ENCODE results near the gene FKBP1A. TPM values are rescaled to one million over a fixed set of nuclear protein-coding genes. Genes with fewer than 3 reads are reported as not detected.

FKBP1A gene
- total and polyA plus RNA-seq, 2 donors from 2014 or later, result 220 to 260 TPM

GRCh38 chr20:1377984-1378734 is 14.7 kb downstream of the FKBP1A start:
- no peaks in the 10 kb centered on the region for H3K27me3 ChIP-seq (ENCODE audit: control insufficient read depth, insufficient read depth, low read length)
- intact Hi-C loops (cut with DNase I), result no loop called here
- DNase-seq (no peak), FAIRE-seq (no peak)
- H3K9ac ChIP-seq (ENCODE audit: low read length in 3 of 3), result no peak overlapping the region
- no peak overlapping the region for H3K4me3 ChIP-seq (ENCODE audit: low read length in 3 of 3)
- H3K4me1 ChIP-seq (ENCODE audit: control insufficient read depth in 2 of 3, insufficient read depth in 2 of 3, low read depth in 1 of 3, low read length in 3 of 3), result peaks cover 0 to 29% (median 6%) of the 10 kb centered on the region in 3 donors
- TF ChIP-seq CTCF (IDR thresholded peaks at IDR 0.05; ENCODE audit: borderline replicate concordance, extremely low read depth, insufficient read depth), result no peak
- no peak overlapping the region for H3K27ac ChIP-seq (ENCODE audit: low read depth in 2 of 2, low read length in 2 of 2)
- H3K9me3 ChIP-seq (ENCODE audit: control insufficient read depth in 2 of 3, insufficient read depth in 1 of 3, low read length in 3 of 3), result no peaks in the 10 kb centered on the region
- peaks cover 0 to 9% (median 0%) of the 10 kb centered on the region in 3 donors for H3K36me3 ChIP-seq (ENCODE audit: control insufficient read depth in 2 of 3, insufficient read depth in 3 of 3, low read length in 3 of 3)

DNA sequence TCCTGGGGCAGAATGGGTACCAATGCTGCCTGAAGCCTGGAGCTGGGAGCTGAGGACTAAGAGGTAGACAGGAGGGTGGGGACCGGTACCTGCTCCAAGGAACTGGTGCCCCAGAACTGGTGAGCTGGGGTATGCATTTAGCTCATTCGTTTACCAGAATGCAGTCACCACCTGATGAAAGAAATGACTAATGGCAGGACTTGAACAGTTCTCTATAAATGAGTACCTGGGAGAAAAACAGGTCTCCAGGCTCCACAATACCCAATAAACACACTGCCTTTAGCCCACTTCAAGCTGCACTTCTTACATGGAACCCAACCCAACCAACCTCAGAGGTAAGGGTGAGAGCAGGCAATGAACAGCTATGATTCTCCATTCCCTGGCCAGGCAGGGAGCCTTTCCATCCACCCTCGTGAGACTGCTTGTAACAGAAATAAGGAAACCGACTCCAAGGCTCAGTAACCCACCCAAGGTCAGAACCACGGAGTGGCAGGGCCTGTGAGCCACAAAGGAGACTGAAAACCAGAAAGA is 15.4 kb downstream of the FKBP1A start:
- no peak for TF ChIP-seq CTCF (IDR thresholded peaks at IDR 0.05; ENCODE audit: borderline replicate concordance, extremely low read depth, insufficient read depth)
- Histone ChIP-seq H3K27me3 (ENCODE audit: control insufficient read depth, insufficient read depth, low read length) (no peaks in the 10 kb centered on the region), H3K27ac (ENCODE audit: low read depth in 2 of 2, low read length in 2 of 2) (peak overlapping the region in 1 of 2 donors; percentile 9), H3K4me1 (ENCODE audit: control insufficient read depth in 2 of 3, insufficient read depth in 2 of 3, low read depth in 1 of 3, low read length in 3 of 3) (peaks cover 0 to 28% (median 6%) of the 10 kb centered on the region in 3 donors), H3K9me3 (ENCODE audit: control insufficient read depth in 2 of 3, insufficient read depth in 1 of 3, low read length in 3 of 3) (no peaks in the 10 kb centered on the region), H3K9ac (ENCODE audit: low read length in 3 of 3) (no peak overlapping the region), H3K4me3 (ENCODE audit: low read length in 3 of 3) (no peak overlapping the region), H3K36me3 (ENCODE audit: control insufficient read depth in 2 of 3, insufficient read depth in 3 of 3, low read length in 3 of 3) (peaks cover 0 to 14% (median 0%) of the 10 kb centered on the region in 3 donors)
- DNase-seq (no peak), FAIRE-seq (no peak)
- intact Hi-C loops (cut with DNase I), result no loop called here

DNA sequence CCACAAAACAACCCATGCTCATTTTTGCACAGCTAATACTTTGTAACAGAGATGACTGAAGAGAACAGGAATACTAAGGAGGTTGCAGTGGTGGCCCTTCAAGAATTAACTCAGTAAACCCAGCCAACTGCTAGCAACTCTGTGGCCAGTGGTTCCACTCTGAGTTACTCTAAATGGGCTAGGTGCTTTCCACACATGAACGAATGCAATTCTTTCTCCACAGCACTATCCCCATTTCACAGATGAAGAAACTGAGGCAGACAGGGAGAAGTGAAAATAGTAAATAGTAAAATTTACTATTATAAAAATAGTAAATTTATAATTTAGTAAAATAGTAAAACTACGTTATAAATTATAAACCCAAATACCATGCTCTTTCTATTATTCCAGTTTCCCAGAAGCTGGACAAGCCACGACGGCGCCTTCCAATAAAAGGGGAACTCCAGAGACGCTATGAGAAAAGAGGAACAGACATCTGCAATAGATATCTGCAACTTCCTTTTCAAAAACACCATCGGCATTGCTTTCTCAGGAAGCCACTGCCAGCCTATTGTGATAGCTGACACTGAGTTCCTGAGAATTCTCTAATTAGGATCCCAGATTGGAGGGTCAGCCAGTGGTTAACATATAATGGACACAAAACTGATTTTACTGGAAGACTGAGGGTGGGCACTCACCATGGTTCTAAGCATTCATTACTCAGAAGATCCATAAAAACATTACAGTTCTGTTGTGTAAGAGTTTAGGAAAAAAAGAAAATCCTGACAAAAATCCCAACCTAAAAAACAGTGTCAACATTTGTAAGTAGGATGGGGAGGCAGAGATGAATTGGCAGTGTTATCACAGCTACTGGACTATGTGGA is 16.2 kb downstream of the FKBP1A start:
- no peak for DNase-seq
- H3K4me3 ChIP-seq (ENCODE audit: low read length in 3 of 3), result no peak overlapping the region
- peaks cover 0 to 23% (median 6%) of the 10 kb centered on the region in 3 donors for H3K4me1 ChIP-seq (ENCODE audit: control insufficient read depth in 2 of 3, insufficient read depth in 2 of 3, low read depth in 1 of 3, low read length in 3 of 3)
- peak overlapping the region in 1 of 2 donors; percentile 52 for H3K27ac ChIP-seq (ENCODE audit: low read depth in 2 of 2, low read length in 2 of 2)
- FAIRE-seq, result no peak
- H3K27me3 ChIP-seq (ENCODE audit: control insufficient read depth, insufficient read depth, low read length), result no peaks in the 10 kb centered on the region
- H3K9ac ChIP-seq (ENCODE audit: low read length in 3 of 3), result no peak overlapping the region
- no peak for TF ChIP-seq CTCF (IDR thresholded peaks at IDR 0.05; ENCODE audit: borderline replicate concordance, extremely low read depth, insufficient read depth)
- no peaks in the 10 kb centered on the region for H3K9me3 ChIP-seq (ENCODE audit: control insufficient read depth in 2 of 3, insufficient read depth in 1 of 3, low read length in 3 of 3)
- intact Hi-C loops (cut with DNase I), result no loop called here
- H3K36me3 ChIP-seq (ENCODE audit: control insufficient read depth in 2 of 3, insufficient read depth in 3 of 3, low read length in 3 of 3), result peaks cover 0 to 21% (median 2%) of the 10 kb centered on the region in 3 donors

Measured in kidney (tissue), 14 donors.